Measurements from ENCODE around the gene APRT.
"Not testable (repeated sequence)": the region's sequence is repeated elsewhere in the genome, so short reads cannot be mapped to it uniquely, and the experiment has no call there.

DNA sequence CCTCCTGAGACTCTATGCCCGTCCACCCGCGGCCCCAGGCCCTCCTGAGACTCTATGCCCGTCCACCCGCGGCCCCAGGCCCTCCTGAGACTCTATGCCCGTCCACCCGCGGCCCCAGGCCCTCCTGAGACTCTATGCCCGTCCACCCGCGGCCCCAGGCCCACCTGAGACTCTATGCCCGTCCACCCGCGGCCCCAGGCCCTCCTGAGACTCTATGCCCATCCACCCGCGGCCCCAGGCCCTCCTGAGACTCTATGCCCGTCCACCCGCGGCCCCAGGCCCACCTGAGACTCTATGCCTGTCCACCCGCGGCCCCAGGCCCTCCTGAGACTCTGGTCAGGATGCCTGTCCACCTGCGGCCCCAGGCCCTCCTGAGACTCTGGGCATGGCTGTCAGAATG is 39.9 kb downstream of the APRT start:
- TF ChIP-seq POLR2A (IDR thresholded peaks at IDR 0.05) = not testable (repeated sequence)
- TF ChIP-seq, protein P1, sequence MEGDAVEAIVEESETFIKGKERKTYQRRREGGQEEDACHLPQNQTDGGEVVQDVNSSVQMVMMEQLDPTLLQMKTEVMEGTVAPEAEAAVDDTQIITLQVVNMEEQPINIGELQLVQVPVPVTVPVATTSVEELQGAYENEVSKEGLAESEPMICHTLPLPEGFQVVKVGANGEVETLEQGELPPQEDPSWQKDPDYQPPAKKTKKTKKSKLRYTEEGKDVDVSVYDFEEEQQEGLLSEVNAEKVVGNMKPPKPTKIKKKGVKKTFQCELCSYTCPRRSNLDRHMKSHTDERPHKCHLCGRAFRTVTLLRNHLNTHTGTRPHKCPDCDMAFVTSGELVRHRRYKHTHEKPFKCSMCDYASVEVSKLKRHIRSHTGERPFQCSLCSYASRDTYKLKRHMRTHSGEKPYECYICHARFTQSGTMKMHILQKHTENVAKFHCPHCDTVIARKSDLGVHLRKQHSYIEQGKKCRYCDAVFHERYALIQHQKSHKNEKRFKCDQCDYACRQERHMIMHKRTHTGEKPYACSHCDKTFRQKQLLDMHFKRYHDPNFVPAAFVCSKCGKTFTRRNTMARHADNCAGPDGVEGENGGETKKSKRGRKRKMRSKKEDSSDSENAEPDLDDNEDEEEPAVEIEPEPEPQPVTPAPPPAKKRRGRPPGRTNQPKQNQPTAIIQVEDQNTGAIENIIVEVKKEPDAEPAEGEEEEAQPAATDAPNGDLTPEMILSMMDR (IDR thresholded peaks at IDR 0.05) = not testable (repeated sequence)

Data from transverse colon (tissue), 3 donors.